NCI-H345 treated with DMSO at 0.1 percent for 48 hours (cell line): ENCODE data around the gene SCARB1.

Experiments used
- DNase-seq: peaks from one replicate; lab custom pipeline; 2025; ENCODE audit not compliant: unreplicated experiment; lab: John Stamatoyannopoulos, UW

Gene SCARB1

DNA sequence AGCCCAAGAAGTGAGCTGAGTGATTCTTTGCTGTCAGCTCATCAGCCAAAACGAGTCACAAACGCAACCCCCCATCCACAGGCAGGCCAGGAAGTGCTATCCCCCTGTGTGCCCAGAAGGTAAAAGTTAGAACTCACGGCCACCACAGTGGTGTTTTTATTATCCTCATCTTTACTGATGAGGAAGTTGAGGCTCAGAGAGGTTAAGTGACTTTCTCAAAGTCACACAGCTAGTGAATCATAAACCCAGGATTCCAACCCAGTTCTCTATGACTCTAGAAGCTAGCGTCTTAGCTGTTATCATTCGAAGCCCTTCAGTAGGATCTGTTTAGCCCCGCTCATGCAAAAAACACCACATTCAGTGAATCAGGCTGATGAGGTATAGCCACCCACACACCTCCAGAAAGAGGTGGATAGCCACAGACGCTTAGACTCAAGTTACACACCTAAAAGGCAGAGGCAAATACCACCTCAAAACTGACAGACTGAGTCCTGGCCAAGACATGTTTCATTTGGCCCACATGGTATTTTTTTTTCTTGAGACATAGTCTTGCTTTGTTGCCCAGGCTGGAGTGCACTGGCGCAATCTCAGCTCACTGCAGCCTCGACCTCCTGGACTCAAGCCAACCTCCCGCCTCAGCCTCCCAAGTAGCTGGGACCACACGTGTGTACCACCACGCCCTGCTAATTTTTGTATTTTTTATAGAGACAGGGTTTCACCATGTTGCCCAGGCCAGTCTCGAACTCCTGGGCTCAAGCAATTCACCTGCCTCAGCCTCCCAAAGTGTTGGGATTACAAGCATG is 100.7 kb downstream of the SCARB1 start:
- no peak for DNase-seq

DNA sequence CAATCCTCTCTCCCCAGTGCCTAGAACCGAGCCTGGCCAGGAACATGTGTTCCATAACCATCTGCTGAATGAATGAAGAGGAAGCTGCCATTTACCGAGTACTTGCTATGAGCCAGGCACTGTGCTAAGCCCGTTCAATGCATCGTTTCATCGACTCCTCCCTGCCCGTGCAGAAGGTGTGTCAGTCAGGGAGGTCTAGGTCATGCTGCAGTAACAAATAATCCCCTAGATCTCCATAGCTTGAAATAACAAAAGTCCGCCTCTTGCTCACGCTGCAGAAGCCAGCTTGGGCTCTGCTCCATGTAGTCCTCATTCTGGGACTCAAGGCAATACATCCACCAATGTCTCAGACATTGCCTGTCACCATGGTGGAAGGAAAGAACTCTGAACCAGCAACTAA is 101.3 kb downstream of the SCARB1 start:
- no peak for DNase-seq

DNA sequence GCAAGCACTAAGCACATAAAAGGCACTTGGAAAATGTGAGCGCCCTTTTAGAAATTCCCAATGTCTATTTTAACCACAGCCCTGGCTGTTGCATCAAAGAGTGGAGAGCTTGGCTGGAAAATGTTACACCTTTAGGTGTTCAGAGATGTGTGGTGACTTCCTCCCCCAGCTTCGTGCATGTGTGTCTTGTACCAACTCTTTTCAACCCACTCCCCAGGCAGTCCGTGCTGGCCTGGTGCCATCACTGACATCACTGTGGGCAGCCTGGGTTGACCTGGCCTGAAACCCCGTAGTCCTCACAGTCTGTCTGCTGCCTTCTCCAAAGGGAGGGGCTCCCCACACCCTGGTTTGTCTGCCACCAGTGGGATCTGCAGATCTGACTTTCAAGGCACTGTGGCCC is 101.8 kb downstream of the SCARB1 start:
- no peak for DNase-seq

DNA sequence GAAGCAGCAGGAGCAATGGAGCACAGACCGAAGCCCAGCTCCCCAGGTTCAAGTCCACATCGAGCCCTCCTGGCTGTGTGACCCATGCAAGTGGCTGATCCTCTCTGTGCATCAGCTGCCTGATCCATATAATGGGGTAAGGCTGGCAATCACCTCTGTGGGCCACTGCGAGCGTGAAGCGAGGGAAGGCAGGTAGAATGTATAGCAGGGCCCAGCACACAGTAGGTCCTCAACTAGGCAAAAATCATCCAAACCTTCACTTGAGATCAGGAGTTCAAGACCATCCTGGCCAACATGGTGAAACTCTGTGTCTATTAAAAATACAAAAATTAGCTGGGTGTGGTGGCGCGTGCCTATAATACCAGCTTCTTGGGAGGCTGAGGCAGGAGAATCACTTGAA is 102.6 kb downstream of the SCARB1 start:
- no peak for DNase-seq

DNA sequence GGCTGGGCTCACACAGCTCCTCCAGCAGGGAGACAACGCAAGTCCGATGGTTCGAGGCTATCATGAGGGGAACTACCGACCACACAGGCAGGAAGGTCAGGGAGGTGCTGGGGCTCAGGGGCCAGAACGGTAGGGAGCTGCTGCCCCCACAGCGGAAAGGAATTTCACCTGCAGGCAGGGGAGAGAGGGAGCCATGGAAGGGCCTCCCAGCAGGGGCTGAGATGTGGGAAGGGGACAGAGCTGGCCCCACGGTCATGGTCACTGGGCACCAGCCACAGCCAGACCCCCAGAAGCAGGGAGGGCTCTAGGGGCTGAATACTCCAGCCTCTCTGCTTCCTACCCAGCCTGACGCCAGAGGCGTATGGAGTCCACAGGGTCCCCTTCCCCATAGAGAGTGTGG is 103.1 kb downstream of the SCARB1 start:
- no peak for DNase-seq

DNA sequence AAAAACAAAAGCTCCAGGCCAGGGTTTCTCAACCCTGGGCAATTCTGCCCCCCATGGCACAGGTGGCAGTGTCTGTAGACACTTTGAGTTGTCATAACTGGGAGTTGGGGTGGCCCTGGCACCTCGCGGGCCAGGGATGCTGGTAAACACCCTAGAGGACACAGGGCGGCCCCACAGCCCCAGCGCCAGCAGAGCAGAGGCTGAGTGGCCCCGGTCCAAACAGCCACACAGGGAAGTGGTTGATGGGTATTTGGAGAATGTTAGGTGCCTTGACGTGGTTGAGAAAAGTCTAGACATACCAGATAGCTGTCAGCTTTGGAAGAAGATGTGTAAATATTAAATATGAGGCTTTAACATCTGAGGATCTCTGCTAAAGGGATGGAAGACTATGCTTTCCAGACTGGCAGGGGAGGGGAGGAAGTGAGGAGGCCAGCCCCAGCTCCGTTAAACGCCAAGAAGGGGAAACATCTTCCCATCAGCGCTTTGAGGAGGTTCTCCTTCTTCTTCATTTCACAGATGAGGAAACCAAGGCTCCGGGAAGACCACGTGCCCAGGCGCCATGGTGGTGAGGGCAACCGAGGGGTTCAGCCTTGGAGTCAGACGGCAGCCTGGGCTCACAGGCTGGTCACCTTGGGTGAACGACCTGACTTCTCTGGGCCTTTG is 103.7 kb downstream of the SCARB1 start:
- DNase-seq = no peak

DNA sequence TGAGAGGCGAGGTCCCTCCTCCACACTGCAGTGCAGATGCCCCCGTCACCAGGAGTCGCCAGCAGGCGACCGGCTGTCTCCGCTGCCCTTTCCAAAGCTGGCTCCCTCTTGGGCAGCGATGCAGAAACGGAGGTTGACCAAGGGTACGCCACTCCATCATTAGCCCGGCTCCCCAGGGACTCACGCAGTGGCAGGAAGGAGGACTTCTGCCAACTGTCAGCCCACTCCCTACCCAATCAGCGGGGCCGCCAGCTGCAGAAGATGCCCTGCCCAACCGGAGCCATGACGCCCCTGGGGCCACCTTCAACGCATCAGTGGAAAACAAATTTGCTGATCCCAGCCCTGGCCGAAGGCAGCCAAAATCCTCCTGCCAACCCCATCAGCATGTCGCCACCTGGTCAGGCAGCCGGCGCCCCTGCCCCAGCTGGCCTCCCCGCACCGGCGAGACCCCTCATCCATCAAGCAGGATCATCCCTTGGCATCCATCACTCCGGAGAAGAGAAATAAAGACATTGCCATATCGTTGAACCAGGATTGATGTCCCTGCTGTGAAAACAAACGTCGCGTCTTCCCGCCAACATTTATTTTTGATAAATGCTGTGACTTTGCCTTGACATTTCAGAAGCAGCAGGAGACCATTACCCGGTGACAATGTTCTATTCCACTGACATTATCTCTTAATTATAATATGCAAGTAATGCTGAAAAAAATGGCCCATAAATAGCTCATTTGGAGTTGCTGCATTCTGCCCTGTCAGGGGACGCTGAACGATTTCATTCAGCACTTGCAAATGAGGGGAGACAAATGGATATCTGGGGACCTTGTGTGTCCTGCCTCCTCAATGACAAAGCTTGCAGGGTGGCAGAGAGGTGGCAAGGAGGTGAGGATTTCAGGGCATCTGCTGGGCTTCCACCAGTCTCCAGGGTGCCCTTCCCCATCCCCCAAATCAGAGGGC is 105.1 kb downstream of the SCARB1 start:
- peak; percentile 35 for DNase-seq

DNA sequence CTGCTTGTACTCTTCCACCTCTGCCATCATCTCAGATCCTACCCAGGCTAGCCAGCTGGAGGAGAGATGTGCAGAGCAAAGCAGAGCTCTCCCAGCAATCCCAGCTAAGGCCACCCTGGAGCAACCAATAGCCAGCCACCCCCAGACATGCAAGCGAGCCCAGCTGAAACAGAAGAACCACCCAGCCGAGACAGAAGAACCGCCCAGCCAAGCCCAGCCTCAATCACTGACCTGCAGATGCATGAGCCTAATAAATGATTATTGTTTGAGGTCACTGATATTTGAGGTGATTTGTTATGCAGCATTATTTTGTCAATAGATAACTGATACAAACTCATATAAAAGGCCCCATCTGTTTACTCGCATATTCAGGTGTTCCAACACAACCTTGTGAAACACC is 106.3 kb downstream of the SCARB1 start:
- DNase-seq = no peak

DNA sequence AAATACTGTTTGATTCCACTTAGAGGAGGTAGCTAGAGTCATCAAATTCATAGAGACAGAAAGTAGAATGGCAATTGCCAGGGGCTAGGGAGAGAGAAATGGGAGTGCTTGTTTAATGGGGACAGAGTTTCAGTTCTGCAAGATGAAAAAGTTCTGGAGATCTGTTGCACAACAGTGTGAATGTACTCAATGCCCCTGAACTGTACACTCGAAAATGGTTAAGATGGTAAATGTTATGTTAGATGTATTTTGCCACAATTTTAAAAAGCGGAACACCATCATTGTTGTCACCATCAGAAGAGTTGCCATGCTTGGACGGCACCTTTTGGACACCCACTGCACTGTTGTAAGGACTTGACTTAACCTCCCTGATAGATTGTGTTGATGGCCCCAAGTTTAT is 106.9 kb downstream of the SCARB1 start:
- DNase-seq = no peak

DNA sequence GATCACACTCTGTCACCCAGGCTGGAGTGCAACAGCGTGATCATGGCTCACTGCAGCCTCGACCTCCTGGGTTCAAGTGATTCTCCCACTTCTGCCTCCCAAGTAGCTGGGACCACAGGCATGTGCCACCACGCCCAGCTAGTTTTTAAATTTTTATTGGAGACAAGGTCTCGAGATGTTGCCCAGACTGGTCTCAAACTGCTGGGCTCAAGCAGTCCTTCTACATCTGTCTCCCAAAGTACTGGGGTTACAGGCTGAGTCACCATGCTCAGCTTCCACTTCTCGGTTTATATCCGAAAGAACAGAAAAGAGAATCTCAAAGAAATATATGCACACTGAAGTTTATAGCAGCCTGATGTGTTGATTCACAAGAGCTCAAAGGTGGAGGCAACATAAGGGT is 107.5 kb downstream of the SCARB1 start:
- no peak for DNase-seq

DNA sequence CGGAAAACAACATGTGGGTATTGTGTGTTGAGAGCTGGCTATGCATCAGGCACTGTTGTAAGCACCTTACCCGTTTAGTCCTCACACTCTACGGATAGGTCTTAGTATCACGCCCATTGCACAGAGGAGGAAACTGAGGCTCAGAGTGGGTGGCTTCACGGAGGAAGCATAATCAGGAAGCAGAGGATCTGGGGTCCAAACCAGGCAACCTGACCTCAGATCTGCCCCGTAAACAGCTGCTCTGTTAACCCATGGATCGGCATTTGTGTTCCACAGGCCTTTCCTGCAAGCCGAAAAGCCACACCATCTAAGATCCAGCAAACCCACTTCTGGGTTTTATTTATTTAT is 107.9 kb downstream of the SCARB1 start:
- DNase-seq = no peak

DNA sequence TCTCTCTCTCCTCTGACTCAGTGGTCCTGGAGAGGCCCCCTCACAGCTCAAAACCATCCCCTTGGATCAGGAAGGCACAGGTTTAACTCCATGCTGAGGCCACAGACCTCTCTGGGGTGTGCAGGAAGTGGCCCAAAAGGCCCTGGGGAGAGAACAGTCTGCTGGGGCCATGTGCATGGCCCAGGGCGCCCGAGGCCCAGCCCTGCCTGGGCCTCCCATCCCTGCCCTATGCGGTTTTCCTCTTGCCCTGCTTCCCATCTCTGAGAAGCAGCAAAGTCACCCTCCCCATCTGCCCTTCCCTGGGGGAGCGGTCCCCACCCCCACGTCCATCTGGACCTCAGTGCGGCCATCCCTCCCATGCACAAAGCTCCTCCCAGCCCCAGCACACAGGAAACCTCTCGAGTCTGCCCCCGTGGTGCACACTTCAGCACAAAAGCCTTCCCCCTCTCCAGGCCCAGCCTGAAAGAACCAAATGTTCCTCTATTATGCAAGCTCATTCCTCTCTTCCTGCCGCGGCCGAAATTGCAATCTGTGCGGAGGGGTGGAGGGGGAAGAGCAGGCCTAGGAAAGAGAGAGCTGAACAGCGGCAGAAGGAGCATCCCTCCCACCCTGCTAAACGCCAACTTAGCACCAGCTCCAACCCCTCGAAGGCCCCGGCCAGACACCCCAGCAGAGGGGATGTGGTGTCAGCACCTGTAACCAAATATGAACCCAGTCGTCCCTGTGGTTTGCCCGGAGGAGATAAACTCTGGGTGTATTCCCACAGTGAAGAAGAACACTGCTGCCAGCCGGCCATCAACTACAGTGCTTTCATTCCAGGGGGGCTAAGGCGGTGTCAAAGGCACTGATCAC is 108.5 kb downstream of the SCARB1 start:
- peak; percentile 74 for DNase-seq

DNA sequence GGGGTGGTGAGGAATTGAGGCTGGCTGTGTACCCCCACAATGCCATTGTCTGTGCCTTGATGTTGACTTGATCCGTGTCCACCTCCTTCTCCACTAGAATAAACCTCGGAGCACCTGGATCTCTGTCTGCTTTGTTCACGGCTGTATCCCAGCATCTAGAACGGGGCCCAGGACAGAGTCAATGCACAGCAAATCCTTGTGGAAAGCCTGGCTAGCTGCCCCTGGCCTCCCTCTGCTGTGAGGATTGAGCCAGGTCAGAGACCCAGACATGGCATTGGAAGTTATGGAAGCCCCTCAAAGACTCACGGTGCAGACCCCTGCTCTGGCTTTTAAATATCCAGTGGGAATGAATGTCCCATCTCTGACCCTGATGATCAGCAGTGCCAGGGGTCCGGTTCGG is 109.2 kb downstream of the SCARB1 start:
- DNase-seq = no peak

DNA sequence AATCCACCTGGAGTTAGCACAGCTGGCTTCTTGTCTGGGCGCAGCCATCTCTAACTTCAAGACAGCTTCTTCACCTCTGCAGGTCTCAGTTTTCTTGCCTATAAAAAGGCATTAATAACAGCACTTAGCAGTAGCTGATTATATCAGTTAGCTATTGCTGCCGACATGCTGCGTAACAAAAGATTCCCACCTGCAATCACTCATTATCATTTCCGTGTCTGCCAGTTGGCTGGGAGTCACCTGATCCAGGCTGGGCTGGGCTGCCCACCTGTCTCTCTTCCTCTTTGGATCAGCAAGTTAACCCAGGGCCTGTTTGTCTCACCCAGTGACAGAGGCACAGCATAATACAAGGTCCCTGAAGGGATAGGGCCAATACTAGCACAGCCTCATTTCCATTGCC is 109.7 kb downstream of the SCARB1 start:
- no peak for DNase-seq

DNA sequence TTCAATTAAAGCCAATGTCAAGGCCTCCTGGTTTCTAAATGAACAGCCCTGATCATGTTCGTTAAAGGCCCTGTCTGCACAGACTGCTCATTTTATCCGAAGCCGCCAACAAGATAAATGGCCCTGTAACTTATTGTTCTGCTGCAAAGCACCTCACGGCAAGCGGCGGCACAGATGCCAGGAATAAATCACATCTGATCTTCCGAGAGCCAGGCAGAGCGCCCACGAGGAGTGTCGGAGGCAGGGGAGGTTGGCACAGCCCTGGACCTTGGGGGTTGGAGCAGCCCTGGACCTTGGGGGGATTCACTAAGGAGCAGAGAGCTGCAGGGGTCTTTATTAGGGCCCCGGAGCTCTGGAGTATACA is 110.5 kb downstream of the SCARB1 start:
- no peak for DNase-seq

DNA sequence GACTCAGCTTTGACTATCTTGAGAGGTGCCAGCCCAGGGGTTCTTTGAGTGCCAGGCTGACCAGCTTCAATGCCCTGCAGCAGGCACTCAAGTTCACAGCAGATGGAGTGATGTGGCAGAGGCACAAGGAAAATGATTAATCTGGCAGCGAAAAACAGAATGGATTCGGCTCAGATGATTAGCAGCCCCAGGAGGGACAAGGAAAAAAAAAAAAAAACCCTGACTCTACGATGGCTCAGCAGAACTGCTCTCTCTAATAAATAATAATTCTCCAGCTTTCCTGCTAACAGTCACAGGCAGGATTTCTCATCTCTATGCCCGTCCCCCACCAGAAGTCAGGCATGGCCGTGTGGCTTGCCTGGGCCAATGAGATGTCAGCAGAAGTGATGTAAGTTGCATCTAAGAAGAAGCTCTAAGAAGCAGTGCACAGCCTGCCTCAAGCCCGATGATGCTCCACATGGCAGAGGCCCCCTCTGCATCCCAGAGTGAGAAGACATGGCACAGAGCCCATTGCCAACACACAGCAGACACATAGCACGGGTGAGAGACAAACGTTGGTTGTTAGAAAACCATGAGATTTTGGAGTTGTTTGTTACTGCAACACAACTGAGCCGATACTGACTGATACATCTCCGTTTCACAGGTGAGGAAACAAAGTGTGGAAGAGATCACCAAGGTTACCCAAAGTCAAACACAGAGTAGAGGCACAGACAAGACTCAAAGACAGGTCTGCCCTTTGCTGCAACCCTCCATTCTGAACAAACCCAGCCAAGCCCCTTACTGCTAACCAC is 111.0 kb downstream of the SCARB1 start:
- DNase-seq = no peak

DNA sequence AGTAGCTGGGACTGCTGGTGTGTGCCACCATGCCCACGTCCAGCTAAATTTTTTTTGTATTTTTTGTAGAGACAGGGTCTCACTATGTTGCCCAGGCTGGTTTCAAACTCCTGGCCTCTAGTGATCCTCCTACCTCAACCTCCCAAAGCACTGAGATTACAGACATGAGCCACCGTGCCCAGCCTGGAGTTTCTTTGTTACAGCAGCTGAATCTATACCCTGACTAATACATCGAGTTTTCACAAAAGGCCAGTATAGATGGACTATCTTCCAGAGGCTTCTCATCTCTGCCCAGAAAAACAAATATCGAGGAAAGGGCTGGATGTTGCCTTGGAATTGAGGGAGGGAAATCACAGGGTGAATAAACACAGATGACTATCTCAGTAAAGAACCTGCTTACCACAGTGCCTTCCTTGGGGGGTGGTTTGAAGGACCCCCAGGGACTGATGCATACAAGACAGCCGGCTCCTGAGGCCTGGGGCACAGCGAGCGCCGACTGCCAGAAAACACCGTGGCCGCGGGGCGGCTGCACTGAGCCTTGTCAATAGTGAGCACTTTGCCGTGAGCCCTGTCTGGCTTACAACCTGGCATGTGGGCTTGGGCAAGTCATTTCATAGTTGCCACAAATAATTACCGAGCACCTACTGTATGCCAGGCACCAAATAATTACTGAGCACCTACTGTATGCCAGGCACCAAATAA is 111.9 kb downstream of the SCARB1 start:
- no peak for DNase-seq

DNA sequence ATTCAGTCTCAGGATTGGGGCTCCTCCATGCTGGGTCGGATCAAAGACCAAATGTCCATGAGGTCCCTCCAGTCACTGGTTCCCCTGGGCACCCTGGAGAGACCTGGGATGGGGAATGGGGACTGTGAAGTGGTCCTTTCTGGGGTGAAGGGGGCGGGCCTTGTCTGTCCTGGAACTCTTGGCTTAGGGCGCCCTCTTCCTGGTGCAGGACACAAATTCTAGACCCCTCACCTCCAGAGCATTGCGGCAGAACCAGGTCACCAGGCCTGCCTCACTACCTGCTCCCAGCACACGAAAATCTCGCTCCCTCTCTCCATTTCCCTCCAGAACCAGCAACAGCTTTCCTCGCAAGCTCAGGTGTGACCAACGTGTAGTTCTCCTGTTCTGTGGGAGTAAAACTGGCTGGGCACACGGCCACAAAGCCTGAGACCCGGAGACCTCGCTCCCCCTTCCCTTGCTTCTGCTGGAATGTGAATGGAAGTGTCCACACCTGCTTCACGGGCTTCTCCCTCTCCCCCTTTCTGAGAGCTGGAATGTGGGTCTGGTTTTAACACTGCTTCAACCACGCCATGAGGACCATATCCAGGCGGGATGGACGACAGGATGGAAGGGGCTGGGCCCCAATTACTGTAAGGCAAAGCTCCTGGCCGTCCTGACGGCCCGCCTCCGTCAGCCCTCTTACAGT is 112.7 kb downstream of the SCARB1 start:
- DNase-seq = no peak

DNA sequence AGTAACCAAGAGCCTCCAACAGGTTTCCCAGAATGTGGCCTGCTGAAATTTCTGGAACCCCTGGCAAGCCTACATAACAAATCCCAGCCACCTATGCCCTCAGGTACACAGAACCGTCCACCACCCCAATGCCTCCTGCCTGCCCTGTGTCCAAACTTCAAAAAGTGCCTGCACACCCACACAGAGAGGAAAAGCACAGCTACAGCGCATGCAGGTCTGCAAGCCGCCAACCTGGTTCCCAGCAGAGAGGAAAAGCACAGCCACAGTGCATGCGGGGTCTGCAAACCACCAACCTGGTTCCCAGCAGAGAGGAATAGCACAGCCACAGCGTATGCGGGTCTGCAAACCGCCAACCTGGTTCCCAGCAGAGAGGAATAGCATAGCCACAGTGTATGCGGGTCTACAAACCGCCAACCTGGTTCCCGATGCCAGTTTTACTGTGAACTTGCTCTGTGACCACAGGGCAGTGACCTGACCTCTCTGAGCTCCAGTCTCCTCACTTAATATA is 113.5 kb downstream of the SCARB1 start:
- no peak for DNase-seq
